H9 (cell line): ENCODE results near the gene APOL6. TPM values are rescaled to one million over a fixed set of nuclear protein-coding genes. Genes with fewer than 3 reads are reported as not detected.
A peak's percentile ranks its signal among the peaks of the same experiment; 100 is the strongest.

Experiments
- DNase-seq: peaks from one replicate; pipeline ENCODE4 v3.0.0-alpha.2; 2017
- H2AFZ ChIP-seq: one replicate; pipeline ENCODE4 v1.6.1; 2013; ENCODE audit warnings: mild to moderate bottlenecking, low read length, control low read depth, moderate library complexity
- H2AK5ac ChIP-seq: 2 replicates; pipeline ENCODE4 v1.6.1; 2013; ENCODE audit warnings: low read length, control low read depth, mixed read lengths; ENCODE audit not compliant: insufficient read length
- H2BK120ac ChIP-seq: one replicate; pipeline ENCODE4 v1.6.1; 2013; ENCODE audit warnings: low read depth, mild to moderate bottlenecking, low read length, control low read depth, inconsistent platforms; ENCODE audit not compliant: poor library complexity, severe bottlenecking
- H2BK12ac ChIP-seq: 2 replicates; pipeline ENCODE4 v1.6.1; 2013; ENCODE audit warnings: low read length, control low read depth, mixed read lengths, low read depth; ENCODE audit not compliant: insufficient read length
- H2BK15ac ChIP-seq: 2 replicates; pipeline ENCODE4 v1.6.1; 2013; ENCODE audit warnings: low read depth, low read length, control low read depth
- H2BK20ac ChIP-seq: one replicate; pipeline ENCODE4 v1.6.1; 2013; ENCODE audit warnings: low read depth, mild to moderate bottlenecking, low read length, control low read depth, inconsistent platforms; ENCODE audit not compliant: poor library complexity, severe bottlenecking
- H2BK5ac ChIP-seq: 2 replicates; pipeline ENCODE4 v1.6.1; 2013; ENCODE audit warnings: low read length, control low read depth, mixed read lengths; ENCODE audit not compliant: insufficient read length
- H3K14ac ChIP-seq: 2 replicates; pipeline ENCODE4 v1.6.1; 2013; ENCODE audit warnings: low read length, control low read depth; ENCODE audit not compliant: insufficient read depth
- H3K18ac ChIP-seq: 2 replicates; pipeline ENCODE4 v1.6.1; 2013; ENCODE audit warnings: low read depth, mild to moderate bottlenecking, mixed read lengths, low read length, control low read depth; ENCODE audit not compliant: insufficient read length
- H3K23ac ChIP-seq: 2 replicates; pipeline ENCODE4 v1.6.1; 2013; ENCODE audit warnings: low read length, control low read depth, mixed read lengths, low read depth; ENCODE audit not compliant: insufficient read length
- H3K23me2 ChIP-seq: 2 replicates; pipeline ENCODE4 v1.6.1; 2013; ENCODE audit warnings: low read depth, mild to moderate bottlenecking, mixed read lengths, low read length, control low read depth; ENCODE audit not compliant: insufficient read length, poor library complexity, severe bottlenecking
- H3K27ac ChIP-seq: 2 replicates; pipeline ENCODE4 v1.5.1; 2013; ENCODE audit warnings: low read length, control low read depth, mixed read lengths, low read depth; ENCODE audit not compliant: insufficient read length
- H3K27me3 ChIP-seq: 2 replicates; pipeline ENCODE4 v1.6.1; 2013; ENCODE audit warnings: low read length, control low read depth, inconsistent platforms; ENCODE audit not compliant: insufficient read depth
- H3K4ac ChIP-seq: 2 replicates; pipeline ENCODE4 v1.6.1; 2013; ENCODE audit warnings: low read depth, mild to moderate bottlenecking, control low read depth, inconsistent platforms, low read length, moderate library complexity
- H3K4me1 ChIP-seq: 2 replicates; pipeline ENCODE4 v1.6.1; 2013; ENCODE audit warnings: low read length, control low read depth, inconsistent platforms; ENCODE audit not compliant: insufficient read depth
- H3K4me2 ChIP-seq: 2 replicates; pipeline ENCODE4 v1.6.1; 2013; ENCODE audit warnings: low read length, control low read depth, mixed read lengths; ENCODE audit not compliant: insufficient read length, insufficient read depth
- H3K56ac ChIP-seq: 2 replicates; pipeline ENCODE4 v1.6.1; 2013; ENCODE audit warnings: low read depth, mild to moderate bottlenecking, mixed read lengths, low read length, control low read depth; ENCODE audit not compliant: insufficient read length
- H3K79me1 ChIP-seq: 2 replicates; pipeline ENCODE4 v1.6.1; 2013; ENCODE audit warnings: low read depth, mild to moderate bottlenecking, moderate library complexity, low read length, control low read depth, inconsistent platforms; ENCODE audit not compliant: insufficient read depth, poor library complexity, severe bottlenecking
- H3K79me2 ChIP-seq: 2 replicates; pipeline ENCODE4 v1.6.1; 2013; ENCODE audit warnings: low read length, control low read depth, inconsistent platforms; ENCODE audit not compliant: insufficient read depth
- H3K9ac ChIP-seq: 2 replicates; pipeline ENCODE4 v1.6.1; 2013; ENCODE audit warnings: low read length, control low read depth, mixed read lengths; ENCODE audit not compliant: insufficient read length; ENCODE audit errors: extremely low read depth
- H3K9me3 ChIP-seq: one replicate; pipeline ENCODE4 v1.6.1; 2013; ENCODE audit warnings: low read depth, low read length, inconsistent platforms; ENCODE audit not compliant: control insufficient read depth
- H3T11ph ChIP-seq: one replicate; pipeline ENCODE4 v1.6.1; 2013; ENCODE audit warnings: mild to moderate bottlenecking, low read length, control low read depth, inconsistent platforms
- H4K20me1 ChIP-seq: one replicate; pipeline ENCODE4 v1.6.1; 2013; ENCODE audit not compliant: control insufficient read depth, insufficient read length, insufficient read depth
- H4K5ac ChIP-seq: 2 replicates; pipeline ENCODE4 v1.6.1; 2013; ENCODE audit warnings: low read depth, mild to moderate bottlenecking, mixed read lengths, low read length, control low read depth; ENCODE audit not compliant: insufficient read length
- H4K8ac ChIP-seq: replicated peaks from 2 replicates; pipeline ENCODE4 v1.6.1; 2013; ENCODE audit warnings: low read length, control low read depth, mixed read lengths, low read depth; ENCODE audit not compliant: insufficient read length
- H4K91ac ChIP-seq: 2 replicates; pipeline ENCODE4 v1.6.1; 2013; ENCODE audit warnings: low read depth, mild to moderate bottlenecking, moderate library complexity, mixed read lengths, low read length, control low read depth; ENCODE audit not compliant: insufficient read length
- H3K27ac Mint-ChIP-seq, 3 experiments: 2 replicates in 2 of 3; 3 replicates in 1 of 3; pipeline ENCODE4 v1.8.0; 2020 to 2021; ENCODE audit warnings: mixed read lengths in 3 of 3, mild to moderate bottlenecking in 1 of 3, moderate library complexity in 1 of 3
- H3K27me3 Mint-ChIP-seq: 2 replicates; pipeline ENCODE4 v1.8.0; 2021; ENCODE audit warnings: low read depth, mild to moderate bottlenecking, moderate library complexity, mixed read lengths
- H3K36me3 Mint-ChIP-seq, 3 experiments: 2 replicates in 2 of 3; 3 replicates in 1 of 3; pipeline ENCODE4 v1.8.0; 2020 to 2021; ENCODE audit warnings: low read depth in 3 of 3, mixed read lengths in 3 of 3; ENCODE audit not compliant: insufficient read depth in 1 of 3
- H3K4me1 Mint-ChIP-seq, 2 experiments: 2 replicates each; pipeline ENCODE4 v1.8.0; 2020; ENCODE audit warnings: mixed read lengths in 2 of 2
- H3K4me3 Mint-ChIP-seq, 2 experiments: 2 replicates in 1 of 2; 3 replicates in 1 of 2; pipeline ENCODE4 v1.8.0; 2020 to 2021; ENCODE audit warnings: mild to moderate bottlenecking in 2 of 2, mixed read lengths in 2 of 2, moderate library complexity in 1 of 2
- H3K9me3 Mint-ChIP-seq, 2 experiments: 2 replicates in 1 of 2; 3 replicates in 1 of 2; pipeline ENCODE4 v1.8.0; 2020; ENCODE audit warnings: mild to moderate bottlenecking in 2 of 2, mixed read lengths in 2 of 2, moderate library complexity in 1 of 2
- WGBS: extraction: QIAGEN DNeasy Blood & Tissue Kit; methylation state at CpG from one replicate; pipeline ENCODE4 v1.1.7; 2013; ENCODE audit warnings: missing lambda C conversion rate, low lambda C conversion rate, mixed read lengths; ENCODE audit not compliant: insufficient read length; ENCODE audit errors: extremely low coverage; 5-methylcytosine and 5-hydroxymethylcytosine counted together
- total RNA-seq: library from RNA; stranded (reverse); gene quantifications from 2 replicates; pipeline ENCODE4 v1.2.1, GENCODE V29; 2021
- TF ChIP-seq, protein P1 (sequence below): fragments of 200-600 bp; sonication (generic); conservative IDR thresholded peaks from 3 replicates; pipeline ENCODE4 v1.8.0; 2021; ENCODE audit warnings: antibody characterized with exemption, mild to moderate bottlenecking

APOL6 gene
- total RNA-seq, 1 experiment from 2014 or later: 0.07 TPM

GRCh38 chr22:35712672-35713071, 64.4 kb downstream of the APOL6 start:
- H3K4me1 Mint-ChIP-seq: peaks cover 0 to 5% of the 10 kb centered on the region in 2 experiments; a peak in 1 of 4 replicates
- peaks cover 0 to 7% (median 0%) of the 10 kb centered on the region in 3 experiments; a peak in 2 of 7 replicates for H3K36me3 Mint-ChIP-seq
- TF ChIP-seq, protein P1, sequence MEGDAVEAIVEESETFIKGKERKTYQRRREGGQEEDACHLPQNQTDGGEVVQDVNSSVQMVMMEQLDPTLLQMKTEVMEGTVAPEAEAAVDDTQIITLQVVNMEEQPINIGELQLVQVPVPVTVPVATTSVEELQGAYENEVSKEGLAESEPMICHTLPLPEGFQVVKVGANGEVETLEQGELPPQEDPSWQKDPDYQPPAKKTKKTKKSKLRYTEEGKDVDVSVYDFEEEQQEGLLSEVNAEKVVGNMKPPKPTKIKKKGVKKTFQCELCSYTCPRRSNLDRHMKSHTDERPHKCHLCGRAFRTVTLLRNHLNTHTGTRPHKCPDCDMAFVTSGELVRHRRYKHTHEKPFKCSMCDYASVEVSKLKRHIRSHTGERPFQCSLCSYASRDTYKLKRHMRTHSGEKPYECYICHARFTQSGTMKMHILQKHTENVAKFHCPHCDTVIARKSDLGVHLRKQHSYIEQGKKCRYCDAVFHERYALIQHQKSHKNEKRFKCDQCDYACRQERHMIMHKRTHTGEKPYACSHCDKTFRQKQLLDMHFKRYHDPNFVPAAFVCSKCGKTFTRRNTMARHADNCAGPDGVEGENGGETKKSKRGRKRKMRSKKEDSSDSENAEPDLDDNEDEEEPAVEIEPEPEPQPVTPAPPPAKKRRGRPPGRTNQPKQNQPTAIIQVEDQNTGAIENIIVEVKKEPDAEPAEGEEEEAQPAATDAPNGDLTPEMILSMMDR: peak; percentile 49
- H2BK5ac ChIP-seq: no peak overlapping the region
- H4K5ac ChIP-seq: no peak overlapping the region
- no peak overlapping the region for H3K56ac ChIP-seq
- H4K91ac ChIP-seq: no peak overlapping the region
- no peak overlapping the region for H2BK20ac ChIP-seq
- H3K23ac ChIP-seq: no peak overlapping the region
- H3K4me2 ChIP-seq: no peak overlapping the region
- no peak overlapping the region for H3K9ac ChIP-seq
- H3T11ph ChIP-seq: no peak overlapping the region
- no peaks in the 10 kb centered on the region for H4K20me1 ChIP-seq
- peaks cover 5% of the 10 kb centered on the region for H3K27me3 Mint-ChIP-seq
- WGBS: no CpG with 5 or more reads among the region's 2 CpGs
- no peaks in the 10 kb centered on the region for H3K4me1 ChIP-seq
- no peak overlapping the region for H3K18ac ChIP-seq
- H2BK15ac ChIP-seq: no peak overlapping the region
- H3K27ac ChIP-seq: no peak overlapping the region
- no peak for DNase-seq
- no peak overlapping the region for H3K27ac Mint-ChIP-seq
- no peak overlapping the region for H2BK12ac ChIP-seq
- H3K27me3 ChIP-seq: no peaks in the 10 kb centered on the region
- no peak overlapping the region for H2AFZ ChIP-seq
- no peak overlapping the region for H3K4ac ChIP-seq
- no peaks in the 10 kb centered on the region for H3K23me2 ChIP-seq
- peaks cover 10 to 12% of the 10 kb centered on the region in 2 experiments; a peak in 4 of 5 replicates for H3K9me3 Mint-ChIP-seq
- no peak overlapping the region for H3K4me3 Mint-ChIP-seq
- H3K79me2 ChIP-seq: no peaks in the 10 kb centered on the region
- H2AK5ac ChIP-seq: no peak overlapping the region
- no peak overlapping the region for H4K8ac ChIP-seq
- no peak overlapping the region for H3K14ac ChIP-seq
- no peak overlapping the region for H2BK120ac ChIP-seq
- H3K79me1 ChIP-seq: no peaks in the 10 kb centered on the region
- no peaks in the 10 kb centered on the region for H3K9me3 ChIP-seq
